ENCODE results near the gene PI4KB. TPM values are rescaled to one million over a fixed set of nuclear protein-coding genes. Genes with fewer than 3 reads are reported as not detected.

The PI4KB gene
- total RNA-seq, 1 experiment from 2014 or later, result 44.3 TPM

DNA sequence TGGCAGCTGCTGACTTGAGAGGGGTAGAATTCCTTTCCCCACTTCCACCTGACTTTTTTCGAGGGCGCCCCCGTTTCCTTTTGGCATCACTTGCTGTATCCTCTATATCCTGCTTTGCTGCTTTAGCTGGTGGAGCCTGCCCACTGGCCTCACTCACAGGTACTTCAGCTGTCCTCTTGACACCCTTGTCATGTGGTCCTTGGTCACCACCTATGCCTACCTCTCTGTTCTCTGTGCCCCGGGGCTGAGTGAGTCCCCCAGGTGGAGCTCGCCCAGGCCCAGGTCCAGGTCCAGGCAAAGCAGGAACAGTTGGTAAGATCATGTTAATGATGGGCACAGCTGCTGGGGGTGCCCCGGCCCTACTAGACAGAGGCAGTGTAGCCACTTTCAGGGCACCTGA is 15.4 kb upstream of the PI4KB start:
- ChIA-PET POLR2A (ENCODE audit: unreplicated experiment) (interaction anchor here (0.5 to 0.6 kb wide), 2 partner anchors 64 to 70 kb away, joined by 5 to 12 read pairs; no protein-coding TSS in a partner anchor), CTCF (no interaction called here)
- no peak overlapping the region for H3K4me3 ChIP-seq
- intact Hi-C loops (cut with micrococcal nuclease; ENCODE audit: unreplicated experiment), result loop anchor here (5.0 kb wide), 1 partner anchor 145 kb away; the partner anchor contains the start of gene PIP5K1A
- H2AFZ ChIP-seq, result no peak overlapping the region
- H3K9me2 ChIP-seq (ENCODE audit: insufficient read depth), result no peaks in the 10 kb centered on the region
- peaks cover 4% of the 10 kb centered on the region; the same call in 1 of the 2 replicates for H3K36me3 ChIP-seq (ENCODE audit: low read depth)
- no peak for DNase-seq
- H4K20me1 ChIP-seq (ENCODE audit: insufficient read depth), result no peaks in the 10 kb centered on the region
- peaks cover 7% of the 10 kb centered on the region for H3K4me1 ChIP-seq (replicated peaks; ENCODE audit: insufficient read depth)
- no peaks in the 10 kb centered on the region for H3K27me3 ChIP-seq (ENCODE audit: insufficient read depth, low read depth)
- H3K4me2 ChIP-seq, result no peak overlapping the region
- H3F3A ChIP-seq (ENCODE audit: insufficient read depth, low read depth), result peaks cover 15% of the 10 kb centered on the region
- no peak overlapping the region for H3K27ac ChIP-seq
- H3K9me3 ChIP-seq (ENCODE audit: insufficient read depth, low read depth), result no peaks in the 10 kb centered on the region
- no peak for TF ChIP-seq CTCF (conservative IDR thresholded peaks at IDR 0.05)
- TF ChIP-seq EZH2 (IDR thresholded peaks at IDR 0.05; ENCODE audit: low read depth), result no peak
- BruUV-seq (replicated peaks), result no TSS peak
- peaks cover 8% of the 10 kb centered on the region; the same call in 1 of the 2 replicates for H3K79me2 ChIP-seq (ENCODE audit: low read depth)

- no TSS peak for BruUV-seq (replicated peaks)
- CTCF ChIA-PET, result no interaction called here
- POLR2A ChIA-PET (ENCODE audit: unreplicated experiment), result no interaction called here
These were observed 14.8 kb upstream of the PI4KB start for GRCh38 chr1:151342021-151342420.

More at GRCh38 chr1:151342021-151342420, 14.8 kb upstream of the PI4KB start:
- DNase-seq, result no peak
- Histone ChIP-seq H4K20me1 (ENCODE audit: insufficient read depth) (no peaks in the 10 kb centered on the region), H2AFZ (no peak overlapping the region), H3K27ac (no peak overlapping the region), H3K9me2 (ENCODE audit: insufficient read depth) (no peaks in the 10 kb centered on the region), H3K79me2 (ENCODE audit: low read depth) (peaks cover 8% of the 10 kb centered on the region; the same call in 1 of the 2 replicates), H3K4me3 (no peak overlapping the region), H3K4me1 (replicated peaks; ENCODE audit: insufficient read depth) (peaks cover 7% of the 10 kb centered on the region; the same call in 1 of the 2 replicates), H3K4me2 (no peak overlapping the region), H3K36me3 (ENCODE audit: low read depth) (peaks cover 4% of the 10 kb centered on the region; the same call in 1 of the 2 replicates), H3F3A (ENCODE audit: insufficient read depth, low read depth) (peaks cover 15% of the 10 kb centered on the region), H3K27me3 (ENCODE audit: insufficient read depth, low read depth) (no peaks in the 10 kb centered on the region), H3K9me3 (ENCODE audit: insufficient read depth, low read depth) (no peaks in the 10 kb centered on the region)
- no peak for TF ChIP-seq CTCF (conservative IDR thresholded peaks at IDR 0.05)
- no peak for TF ChIP-seq EZH2 (IDR thresholded peaks at IDR 0.05; ENCODE audit: low read depth)
- intact Hi-C loops (cut with micrococcal nuclease; ENCODE audit: unreplicated experiment), result loop anchor here (5.0 kb wide), 1 partner anchor 145 kb away; the partner anchor contains the start of gene PIP5K1A

Measured in PC-9 (cell line).